GM18526 (cell line): ENCODE data around the gene REM2.

Experiments
- POLR2A ChIP-seq: IDR thresholded peaks from 3 replicates; pipeline ENCODE4 v1.6.1; 2011; ENCODE audit not compliant: insufficient read length; ENCODE audit errors: extremely low read depth

The REM2 gene

GRCh38 chr14:22844221-22845102, 38.6 kb upstream of the REM2 start:
- TF ChIP-seq POLR2A = no peak

GRCh38 chr14:22845103-22845394, 38.0 kb upstream of the REM2 start:
- TF ChIP-seq POLR2A = no peak

GRCh38 chr14:22845821-22846625, 37.0 kb upstream of the REM2 start:
- TF ChIP-seq POLR2A = no peak

- TF ChIP-seq POLR2A = no peak
Observed at GRCh38 chr14:22846811-22847307, 36.2 kb upstream of the REM2 start.

- no peak for TF ChIP-seq POLR2A
Observed at GRCh38 chr14:22847661-22848341, 35.2 kb upstream of the REM2 start.

GRCh38 chr14:22848351-22849164, 34.5 kb upstream of the REM2 start:
- TF ChIP-seq POLR2A = no peak

- no peak for TF ChIP-seq POLR2A
Observed at GRCh38 chr14:22849212-22849819, 33.7 kb upstream of the REM2 start.

GRCh38 chr14:22850944-22851764, 31.9 kb upstream of the REM2 start:
- no peak for TF ChIP-seq POLR2A

GRCh38 chr14:22852599-22852939, 30.5 kb upstream of the REM2 start:
- TF ChIP-seq POLR2A = no peak

- TF ChIP-seq POLR2A = no peak
Observed at GRCh38 chr14:22852940-22853767, 29.9 kb upstream of the REM2 start.

- no peak for TF ChIP-seq POLR2A
Observed at GRCh38 chr14:22854963-22855724, 27.9 kb upstream of the REM2 start.

- TF ChIP-seq POLR2A = no peak
Observed at GRCh38 chr14:22856428-22856827, 26.6 kb upstream of the REM2 start.
